ENCODE measurements around the gene SEMA4D. TPM values are rescaled to one million over a fixed set of nuclear protein-coding genes. Genes with fewer than 3 reads are reported as not detected.
A peak's percentile ranks its signal among the peaks of the same experiment; 100 is the strongest.

The SEMA4D gene
- total and polyA plus RNA-seq, 10 donors: 23.0 to 193 (median 157) TPM

DNA sequence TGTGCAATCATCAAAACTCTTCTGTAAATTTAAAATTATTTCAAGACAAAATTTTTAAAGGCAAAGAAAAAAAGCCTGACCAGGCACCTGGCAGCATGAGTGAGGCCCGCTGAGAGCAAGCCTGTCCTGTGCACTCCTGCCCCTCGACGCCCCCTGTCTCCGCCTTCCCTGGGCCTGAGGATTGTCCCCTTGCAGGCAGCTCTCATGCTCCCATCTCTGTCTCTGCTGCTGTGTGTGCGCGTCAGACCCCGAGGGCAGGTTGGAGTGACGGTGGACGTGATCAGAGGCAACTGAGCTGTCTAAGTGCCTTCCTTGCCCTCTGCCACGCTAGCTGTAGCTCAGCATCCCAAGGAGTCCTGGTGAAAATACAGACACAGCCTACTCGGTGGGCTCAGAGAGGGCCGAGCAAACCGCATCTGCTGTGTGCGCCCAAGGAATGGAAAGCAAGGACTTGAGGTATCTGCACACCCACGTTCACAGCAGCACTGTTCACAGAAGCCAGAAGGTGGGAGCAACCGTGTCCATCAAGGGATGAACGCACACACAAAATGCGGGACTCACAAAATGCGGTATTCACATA, 114.1 kb downstream of the SEMA4D start:
- no peak for DNase-seq
- Histone ChIP-seq H3K9me3 (no peaks in the 10 kb centered on the region), H3K27me3 (replicated peaks in 1 of 7) (no peaks in the 10 kb centered on the region), H3K36me3 (peaks cover 3 to 100% (median 91%) of the 10 kb centered on the region in 6 donors), H3K4me1 (peaks cover 3 to 72% (median 30%) of the 10 kb centered on the region in 6 donors), H3K4me3 (no peak overlapping the region), H3K27ac (no peak overlapping the region)
- intact Hi-C loops (cut with DNase I; ENCODE audit: low total_unique reads): no loop called here
- TF ChIP-seq POLR2A (IDR thresholded peaks at IDR 0.05): no peak
- TF ChIP-seq POLR2AphosphoS5 (IDR thresholded peaks at IDR 0.05): peak in 1 of 3 donors; percentile 31
- TF ChIP-seq, protein P1, sequence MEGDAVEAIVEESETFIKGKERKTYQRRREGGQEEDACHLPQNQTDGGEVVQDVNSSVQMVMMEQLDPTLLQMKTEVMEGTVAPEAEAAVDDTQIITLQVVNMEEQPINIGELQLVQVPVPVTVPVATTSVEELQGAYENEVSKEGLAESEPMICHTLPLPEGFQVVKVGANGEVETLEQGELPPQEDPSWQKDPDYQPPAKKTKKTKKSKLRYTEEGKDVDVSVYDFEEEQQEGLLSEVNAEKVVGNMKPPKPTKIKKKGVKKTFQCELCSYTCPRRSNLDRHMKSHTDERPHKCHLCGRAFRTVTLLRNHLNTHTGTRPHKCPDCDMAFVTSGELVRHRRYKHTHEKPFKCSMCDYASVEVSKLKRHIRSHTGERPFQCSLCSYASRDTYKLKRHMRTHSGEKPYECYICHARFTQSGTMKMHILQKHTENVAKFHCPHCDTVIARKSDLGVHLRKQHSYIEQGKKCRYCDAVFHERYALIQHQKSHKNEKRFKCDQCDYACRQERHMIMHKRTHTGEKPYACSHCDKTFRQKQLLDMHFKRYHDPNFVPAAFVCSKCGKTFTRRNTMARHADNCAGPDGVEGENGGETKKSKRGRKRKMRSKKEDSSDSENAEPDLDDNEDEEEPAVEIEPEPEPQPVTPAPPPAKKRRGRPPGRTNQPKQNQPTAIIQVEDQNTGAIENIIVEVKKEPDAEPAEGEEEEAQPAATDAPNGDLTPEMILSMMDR (IDR thresholded peaks at IDR 0.05 in 8 of 11, conservative IDR thresholded peaks at IDR 0.05 in 3 of 11): no peak
- WGBS, 5 donors: 94 to 95% (median 95%) methylated on average over 18 to 19 of the region's 19 CpGs

DNA sequence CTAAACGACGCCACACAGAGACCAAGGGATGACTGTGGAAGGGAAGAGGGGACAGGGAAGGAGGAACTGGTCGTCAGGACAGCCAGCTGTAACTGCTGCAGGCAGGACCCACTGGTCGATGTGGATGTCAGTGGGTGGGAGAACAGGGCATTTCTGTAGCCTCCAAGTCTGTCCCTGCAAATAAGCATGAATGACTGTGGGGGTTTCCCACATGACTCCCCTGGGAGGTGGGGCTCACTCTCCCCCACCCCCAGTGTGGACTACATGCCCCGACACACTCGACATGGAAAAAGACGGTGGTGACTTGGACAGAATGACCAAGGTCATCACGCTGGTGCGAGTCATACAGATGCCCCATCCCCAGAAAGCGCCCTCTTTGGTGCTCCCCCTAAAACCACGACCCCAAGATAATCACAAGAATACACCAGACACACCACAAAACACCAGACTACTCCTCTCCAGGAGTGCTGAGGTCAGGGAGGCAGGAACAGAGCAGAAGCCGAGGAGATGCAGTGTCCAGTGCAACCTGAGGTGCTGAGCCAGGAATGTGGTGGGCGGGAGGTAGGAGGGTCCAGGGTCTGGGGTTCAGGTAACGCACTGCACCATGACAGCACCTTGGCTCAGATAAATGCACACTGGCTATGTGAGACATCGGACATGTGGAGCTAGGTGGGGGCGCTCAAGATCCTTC, 114.7 kb downstream of the SEMA4D start:
- 68 to 89% (median 82%) methylated on average over 16 of the region's 16 CpGs for WGBS, 5 donors
- no peaks in the 10 kb centered on the region for H3K9me3 ChIP-seq
- peaks cover 3 to 100% (median 92%) of the 10 kb centered on the region in 6 donors for H3K36me3 ChIP-seq
- H3K4me3 ChIP-seq: no peak overlapping the region
- no peaks in the 10 kb centered on the region for H3K27me3 ChIP-seq (replicated peaks in 1 of 7)
- intact Hi-C loops (cut with DNase I; ENCODE audit: low total_unique reads): no loop called here
- peaks cover 0 to 72% (median 24%) of the 10 kb centered on the region in 6 donors for H3K4me1 ChIP-seq
- TF ChIP-seq POLR2A (IDR thresholded peaks at IDR 0.05) (no peak), POLR2AphosphoS5 (IDR thresholded peaks at IDR 0.05) (peak in 1 of 3 donors; percentile 3)
- TF ChIP-seq, protein P1 (IDR thresholded peaks at IDR 0.05 in 8 of 11, conservative IDR thresholded peaks at IDR 0.05 in 3 of 11): no peak
- H3K27ac ChIP-seq: peak overlapping the region in 2 of 8 donors; percentile 51 to 87
- DNase-seq: no peak

DNA sequence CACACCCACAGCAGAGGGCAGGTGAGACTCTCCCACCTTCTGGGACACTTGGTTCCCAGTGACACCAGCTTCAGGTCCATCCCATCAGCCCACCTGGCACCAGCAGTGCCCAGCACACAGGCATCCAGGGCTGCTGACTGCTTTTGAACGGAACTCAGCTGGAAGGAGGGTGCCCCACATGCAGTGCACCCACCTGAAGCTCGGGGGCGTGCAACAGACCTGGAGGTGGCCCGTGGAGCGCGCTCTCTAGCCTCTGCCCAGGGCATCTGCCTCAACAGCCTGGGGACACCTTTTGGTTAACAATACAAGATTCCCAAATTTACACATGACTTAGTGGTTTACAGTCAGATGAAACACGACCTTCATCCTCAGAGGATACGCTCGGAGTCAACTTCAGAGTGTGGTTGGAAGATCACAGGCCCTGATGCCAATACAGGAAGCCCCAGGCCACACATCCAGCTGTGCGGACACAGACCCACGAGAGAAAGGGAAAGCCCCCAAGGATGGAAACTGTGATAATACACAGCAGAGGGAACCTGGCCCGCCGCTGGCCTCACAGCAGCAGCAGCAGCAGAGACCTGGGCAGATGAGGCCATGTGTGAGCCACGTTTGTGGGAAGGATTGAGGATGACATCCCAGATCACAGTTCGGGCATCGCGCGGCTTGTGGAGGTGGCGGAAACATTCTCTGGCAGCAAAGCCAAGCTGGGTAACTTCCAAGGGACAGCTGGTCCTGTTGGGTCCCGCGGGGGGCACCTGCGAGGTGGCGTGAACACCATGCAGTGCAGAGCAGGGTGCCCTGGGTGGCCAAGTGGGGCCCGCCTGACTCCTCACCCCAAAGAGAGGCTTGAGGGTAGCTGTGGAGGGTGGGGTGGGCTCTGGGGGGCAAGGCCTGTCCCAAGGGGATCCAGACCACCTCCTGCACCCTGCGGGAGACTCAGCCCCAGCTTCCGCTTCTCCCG, 115.6 kb downstream of the SEMA4D start:
- H3K9me3 ChIP-seq: no peaks in the 10 kb centered on the region
- DNase-seq: no peak
- peaks cover 0 to 71% (median 16%) of the 10 kb centered on the region in 6 donors for H3K4me1 ChIP-seq
- WGBS, 5 donors: 77 to 85% (median 81%) methylated on average over 21 to 27 of the region's 27 CpGs
- intact Hi-C loops (cut with DNase I; ENCODE audit: low total_unique reads): no loop called here
- TF ChIP-seq POLR2A (IDR thresholded peaks at IDR 0.05) (no peak), POLR2AphosphoS5 (IDR thresholded peaks at IDR 0.05) (peak in 2 of 3 donors; percentile 8 to 52)
- no peaks in the 10 kb centered on the region for H3K27me3 ChIP-seq (replicated peaks in 1 of 7)
- H3K27ac ChIP-seq: peak overlapping the region in 3 of 8 donors; percentile 51 to 87 (median 83)
- H3K4me3 ChIP-seq: no peak overlapping the region
- peaks cover 3 to 100% (median 93%) of the 10 kb centered on the region in 6 donors for H3K36me3 ChIP-seq

DNA sequence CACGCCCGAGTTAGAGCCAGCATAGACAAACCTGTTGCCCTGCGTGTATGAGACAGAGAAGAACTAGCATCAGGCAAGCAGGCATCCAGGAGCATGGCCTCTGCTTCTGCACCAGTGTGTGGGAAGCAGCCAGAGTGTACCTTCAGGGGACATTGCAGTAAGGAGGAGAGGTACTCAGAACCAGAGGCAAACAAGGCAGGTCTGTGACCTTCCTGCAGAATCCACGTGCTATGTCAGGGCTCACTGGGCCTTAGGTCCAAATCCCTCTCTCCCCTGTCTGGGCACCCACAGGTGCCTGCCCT, 116.7 kb downstream of the SEMA4D start:
- intact Hi-C loops (cut with DNase I; ENCODE audit: low total_unique reads): no loop called here
- peak overlapping the region in 3 of 8 donors; percentile 1 to 87 (median 83) for H3K27ac ChIP-seq
- no peak for TF ChIP-seq POLR2A (IDR thresholded peaks at IDR 0.05)
- TF ChIP-seq, protein P1 (IDR thresholded peaks at IDR 0.05 in 8 of 11, conservative IDR thresholded peaks at IDR 0.05 in 3 of 11): no peak
- peak in 1 of 3 donors; percentile 3 for TF ChIP-seq POLR2AphosphoS5 (IDR thresholded peaks at IDR 0.05)
- H3K4me1 ChIP-seq: peaks cover 0 to 75% (median 18%) of the 10 kb centered on the region in 6 donors
- H3K9me3 ChIP-seq: no peaks in the 10 kb centered on the region
- H3K27me3 ChIP-seq (replicated peaks in 1 of 7): no peaks in the 10 kb centered on the region
- no peak for DNase-seq
- WGBS, 5 donors: 96 to 100% (median 100%) methylated on average over 1 to 4 of the region's 4 CpGs
- no peak overlapping the region for H3K4me3 ChIP-seq
- H3K36me3 ChIP-seq: peaks cover 3 to 100% (median 90%) of the 10 kb centered on the region in 6 donors

Data from spleen (tissue), 11 donors.